Activated CD4-positive, alpha-beta T cell treated with anti-CD3 and anti-CD28 coated beads for 24 hours (primary cell): ENCODE results near the gene WHAMM.
A peak's percentile ranks its signal among the peaks of the same experiment; 100 is the strongest.
"Not testable (repeated sequence)": the region's sequence is repeated elsewhere in the genome, so short reads cannot be mapped to it uniquely, and the experiment has no call there.

Experiments used
- DNase-seq, 2 donors: peaks; one replicate each; pipeline ENCODE4 v3.0.0-alpha.2; 2020; ENCODE audit warnings: low read depth in 2 of 2

The WHAMM gene

GRCh38 chr15:82809308-82810060 is at the start of gene WHAMM:
TSS of gene WHAMM (plus strand) at chr15:82809628. CDS start at chr15:82809727, 99 bp downstream.
- DNase-seq, result peak; percentile 89 to 91

GRCh38 chr15:82763361-82764116 is 45.9 kb upstream of the WHAMM start:
- DNase-seq, result no peak

DNA sequence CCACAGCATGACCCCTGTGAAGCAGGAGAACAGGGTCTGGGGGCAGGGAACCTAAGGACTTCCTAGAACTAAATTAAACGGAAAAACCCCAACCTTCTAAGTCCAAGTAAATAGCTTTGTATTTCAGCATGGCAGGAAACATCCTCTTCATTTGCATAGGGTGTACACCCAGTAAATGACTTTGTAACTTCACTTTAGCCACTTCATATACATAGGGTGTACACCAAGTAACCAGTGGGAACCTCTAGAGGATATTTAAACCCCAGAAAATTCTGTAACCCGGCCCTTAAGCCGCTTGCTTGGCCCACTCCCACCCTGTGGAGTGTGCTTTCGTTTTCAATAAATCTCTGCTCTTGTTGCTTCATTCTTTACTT is 45.3 kb upstream of the WHAMM start:
- DNase-seq, result no peak

DNA sequence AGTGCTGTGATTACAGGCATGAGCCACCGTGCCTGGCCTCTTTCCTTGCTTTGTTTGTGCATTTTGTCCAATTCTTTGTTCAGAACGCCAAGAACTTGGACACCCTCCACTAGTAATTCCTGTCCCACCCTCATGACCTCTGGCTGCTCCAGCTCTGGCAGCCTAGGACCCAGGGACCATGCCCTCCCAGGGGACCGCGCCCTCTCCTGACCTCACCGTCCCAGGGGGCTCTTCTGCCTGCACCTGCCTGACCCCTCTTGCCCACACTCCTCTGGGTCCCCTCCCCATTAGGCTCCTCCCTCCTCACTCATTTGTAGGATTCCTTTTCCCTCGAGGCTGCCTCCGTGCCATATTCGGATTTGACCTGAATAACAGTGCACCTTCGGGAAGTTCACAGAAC is 44.7 kb upstream of the WHAMM start:
- DNase-seq, result no peak

- DNase-seq, result not testable (repeated sequence)
These were observed 43.2 kb upstream of the WHAMM start for GRCh38 chr15:82766201-82766600.

DNA sequence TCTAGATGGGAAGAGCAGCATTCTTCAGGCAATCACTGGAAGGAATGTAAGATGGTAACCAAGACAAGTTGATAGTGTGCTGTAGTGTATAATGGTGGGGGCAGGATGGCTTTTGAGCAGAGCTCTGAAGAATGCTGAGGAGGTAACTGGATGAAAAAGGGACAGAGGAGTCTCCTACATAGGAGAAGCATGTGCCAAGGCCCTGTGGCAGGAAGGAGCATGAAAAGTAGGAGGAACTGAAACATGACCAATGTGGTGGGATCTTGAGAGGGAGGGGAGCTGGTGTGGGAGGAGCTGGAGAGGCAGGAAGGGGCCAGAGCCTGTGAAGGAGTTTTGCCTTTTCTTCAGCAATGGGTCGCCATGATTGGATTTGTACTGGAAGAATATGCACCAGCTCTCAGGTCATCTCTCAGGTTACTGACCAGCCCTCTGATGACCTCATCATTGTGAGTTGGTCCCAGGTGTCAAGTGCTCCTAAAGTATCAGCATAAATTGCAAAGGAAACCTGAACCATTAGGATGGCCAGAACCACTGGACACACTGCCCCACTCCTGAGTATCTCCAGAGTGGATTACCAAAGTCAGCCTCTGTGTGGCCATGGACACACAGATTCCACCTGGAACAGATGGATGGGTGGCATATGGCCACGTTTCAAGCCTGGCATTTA is 42.1 kb upstream of the WHAMM start:
- DNase-seq, result no peak

GRCh38 chr15:82768414-82769054 is 40.9 kb upstream of the WHAMM start:
- no peak for DNase-seq

DNA sequence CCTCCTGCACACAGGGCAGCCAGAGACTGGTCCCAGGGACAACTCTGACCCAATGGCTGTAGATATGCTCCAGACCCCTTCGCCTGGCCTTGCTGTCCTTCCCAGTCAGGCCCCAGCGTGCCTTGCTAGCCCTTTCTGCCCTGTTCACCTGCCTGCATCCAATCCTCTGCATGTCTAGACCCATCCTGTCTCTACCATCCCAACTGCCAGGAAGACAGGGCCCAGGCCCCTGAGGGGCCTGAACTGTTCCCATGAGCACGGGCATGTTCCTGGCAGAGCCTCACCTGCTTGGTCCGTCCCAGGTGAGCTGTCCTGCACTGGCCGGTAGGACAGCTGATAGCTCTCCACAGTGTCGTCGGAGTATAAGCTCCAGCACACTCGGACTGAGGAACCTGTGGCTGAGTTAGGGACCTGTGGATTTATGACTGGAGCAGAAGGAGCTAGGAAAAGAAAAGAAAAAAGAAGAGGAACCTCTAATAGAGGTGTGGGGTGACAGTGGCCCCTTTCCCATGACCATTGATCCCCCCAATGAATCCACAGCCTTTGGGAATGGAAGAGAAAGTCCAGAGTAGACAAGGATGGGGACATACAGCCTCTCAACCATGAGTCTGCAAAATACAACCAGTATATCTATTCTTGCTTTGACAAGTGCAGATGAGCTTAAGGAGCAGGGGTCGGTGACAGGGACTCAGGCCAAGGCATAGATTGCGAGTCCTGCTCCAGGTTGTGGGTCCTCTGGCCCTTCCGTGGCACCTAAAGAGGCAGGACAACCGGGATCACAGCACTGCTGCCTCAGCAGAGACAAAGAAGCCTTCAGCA is 37.4 kb upstream of the WHAMM start:
- DNase-seq, result no peak

DNA sequence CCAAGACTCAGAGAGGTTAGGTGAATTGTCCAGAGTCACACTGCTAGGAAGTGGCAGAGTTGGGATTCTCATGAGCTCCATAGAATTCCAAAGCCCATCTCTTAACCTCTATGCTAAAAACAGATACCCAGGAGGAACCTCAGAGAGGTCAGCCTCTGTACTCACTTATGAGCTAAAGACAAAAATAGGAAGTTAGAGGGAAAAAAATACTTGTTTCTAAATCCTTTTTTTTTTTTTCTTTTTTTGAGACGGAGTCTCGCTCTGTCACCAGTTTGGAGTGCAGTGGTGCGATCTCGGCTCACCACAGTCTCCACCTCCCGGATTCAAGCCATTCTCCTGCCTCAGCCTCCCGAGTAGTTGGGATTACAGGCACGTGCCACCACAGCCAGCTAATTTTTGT is 34.9 kb upstream of the WHAMM start:
- DNase-seq, result no peak

DNA sequence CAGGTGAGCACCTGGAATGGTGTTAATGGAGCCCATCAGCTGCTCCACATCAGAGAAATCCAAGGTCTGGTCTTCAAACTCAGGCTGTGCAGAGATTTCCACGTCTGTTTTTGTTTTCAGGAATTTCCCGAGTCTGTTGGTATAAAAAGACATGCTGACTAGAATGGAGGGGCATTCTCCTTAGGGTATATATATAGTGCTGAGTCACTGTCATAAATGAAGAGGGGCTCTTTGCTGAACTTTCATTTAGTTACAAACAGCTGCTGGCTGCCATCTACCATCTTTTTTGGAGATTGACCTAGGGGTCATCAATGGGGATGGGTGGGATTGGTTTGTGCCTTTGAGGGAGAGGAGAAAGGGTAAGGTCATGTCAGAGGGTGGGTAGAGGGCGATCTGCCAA is 30.7 kb upstream of the WHAMM start:
- no peak for DNase-seq

- DNase-seq, result no peak
These were observed 28.1 kb upstream of the WHAMM start for GRCh38 chr15:82781349-82781748.

DNA sequence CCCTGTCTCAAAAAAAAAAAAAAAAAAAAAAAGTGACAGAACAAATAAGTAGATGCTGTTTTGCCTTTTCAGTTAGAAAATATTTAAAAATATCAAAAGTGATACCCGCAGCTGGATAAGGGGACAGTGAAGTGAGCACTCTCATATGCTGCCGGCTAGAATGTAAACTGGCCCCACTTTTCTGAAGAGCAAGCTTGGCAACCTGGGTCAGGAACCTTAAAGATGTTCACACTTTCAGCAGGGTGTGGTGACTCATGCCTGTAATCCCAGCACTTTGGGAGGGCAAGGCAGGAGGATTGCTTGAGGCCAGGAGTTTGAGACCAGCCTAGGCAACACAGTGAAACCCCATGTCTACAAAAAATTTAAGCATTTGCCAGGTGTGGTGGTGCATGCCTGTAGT is 20.9 kb upstream of the WHAMM start:
- no peak for DNase-seq

DNA sequence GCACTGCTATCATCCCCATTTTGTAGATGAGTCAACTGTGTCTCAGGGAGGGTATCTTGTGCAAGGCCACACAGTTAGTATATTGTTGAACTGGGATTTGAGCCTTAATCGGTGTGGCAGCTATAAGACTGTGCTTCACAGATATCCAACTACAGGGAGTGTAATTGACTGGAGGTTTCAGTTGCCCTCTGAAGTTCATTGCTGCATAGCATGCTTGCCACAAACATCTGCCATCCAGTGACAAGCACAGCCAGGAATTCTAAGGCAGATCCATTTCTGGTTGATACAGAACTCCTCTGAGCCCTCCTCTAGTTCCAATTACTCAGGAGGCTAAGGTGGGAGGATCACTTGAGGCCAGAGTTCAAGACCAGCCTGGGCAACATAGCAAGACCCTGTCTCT is 19.9 kb upstream of the WHAMM start:
- no peak for DNase-seq

DNA sequence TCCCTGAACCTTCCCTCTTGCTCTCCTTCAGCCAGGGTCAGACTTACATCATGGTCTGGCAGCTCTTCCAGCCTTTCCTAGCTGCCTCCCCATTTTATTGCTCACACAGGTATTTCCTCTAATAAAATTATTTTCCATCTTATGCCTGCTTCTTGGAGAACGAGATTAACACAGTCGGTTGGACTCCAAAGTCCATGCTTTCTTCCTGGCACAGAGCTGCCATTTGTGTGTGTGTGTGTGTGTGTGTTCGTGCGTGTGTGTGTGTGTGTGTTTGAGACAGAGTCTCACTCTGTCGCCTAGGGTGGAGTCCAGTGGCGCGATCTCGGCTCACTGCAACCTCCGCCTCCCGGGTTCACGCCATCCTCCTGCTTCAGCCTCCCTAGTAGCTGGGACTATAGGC is 19.1 kb upstream of the WHAMM start:
- no peak for DNase-seq

DNA sequence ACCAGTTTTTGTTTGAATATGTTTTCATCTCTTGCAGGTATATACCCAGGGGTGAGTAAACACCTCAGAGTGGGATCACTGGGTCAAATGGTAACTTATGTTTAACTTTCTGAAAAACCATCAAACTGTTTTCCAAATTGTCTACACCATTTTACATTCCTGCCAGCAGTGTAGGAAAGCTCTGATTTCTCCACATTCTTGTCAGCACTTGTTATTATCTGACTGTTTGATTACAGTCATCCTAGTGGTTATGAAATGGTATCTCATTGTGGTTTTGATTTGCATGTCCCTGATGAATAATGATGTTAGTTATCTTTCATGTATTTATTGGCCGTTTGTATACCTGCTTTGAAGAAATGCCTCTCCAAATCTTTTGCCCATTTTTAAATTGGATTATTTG is 17.4 kb upstream of the WHAMM start:
- no peak for DNase-seq

GRCh38 chr15:82793737-82794136 is 15.7 kb upstream of the WHAMM start:
- no peak for DNase-seq

DNA sequence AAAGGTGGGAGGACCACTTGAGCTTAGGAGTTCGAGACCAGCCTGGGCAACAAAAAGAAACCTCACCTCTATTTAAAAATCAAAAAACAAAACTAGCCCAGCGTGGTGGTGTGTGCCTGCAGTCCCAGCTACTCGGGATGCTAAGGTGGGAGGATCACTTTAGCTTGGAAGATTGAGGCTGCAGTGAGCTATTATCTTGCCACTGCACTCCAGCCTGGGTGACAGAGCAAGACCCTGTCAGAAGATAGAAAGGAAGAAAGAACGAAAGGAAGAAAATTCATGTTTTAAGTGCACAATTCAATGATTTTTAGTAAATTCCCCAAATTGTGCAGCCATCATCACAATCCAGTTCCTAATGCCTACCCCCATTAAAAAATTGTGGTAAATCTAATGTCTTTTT is 11.3 kb upstream of the WHAMM start:
- no peak for DNase-seq

DNA sequence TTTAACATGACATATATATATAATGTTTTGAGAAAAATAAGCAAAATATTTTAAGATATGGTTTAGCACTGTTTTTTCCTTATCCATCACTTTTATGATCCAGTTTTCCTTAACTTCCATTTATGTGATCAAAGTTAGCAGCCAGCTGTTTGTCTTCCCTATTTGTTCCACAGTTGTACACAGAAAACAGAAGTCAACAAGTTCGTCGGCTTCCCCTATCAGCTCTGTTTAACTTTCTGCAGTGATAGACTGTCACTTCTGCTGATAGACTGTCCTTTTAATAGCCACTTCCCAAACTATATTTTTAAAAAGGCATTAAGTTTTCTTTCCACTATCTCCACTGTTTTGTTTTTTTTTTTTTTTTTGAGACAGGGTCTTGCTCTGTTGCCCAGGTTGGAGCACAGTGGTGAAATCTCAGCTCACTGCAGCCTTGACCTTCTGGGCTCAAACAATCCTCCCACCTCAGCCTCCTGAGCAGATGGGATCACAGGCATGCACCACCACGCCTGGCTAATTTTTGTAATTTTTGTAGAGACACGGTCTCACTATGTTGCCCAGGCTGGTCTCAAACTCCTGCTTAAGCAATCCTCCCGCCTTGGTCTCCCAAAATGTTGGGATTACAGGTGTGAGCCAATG is 10.8 kb upstream of the WHAMM start:
- no peak for DNase-seq

GRCh38 chr15:82799183-82799841 is 10.1 kb upstream of the WHAMM start:
- no peak for DNase-seq

GRCh38 chr15:82802497-82802896 is 6.9 kb upstream of the WHAMM start:
- DNase-seq, result no peak
